Dedifferentiated amniotic fluid mesenchymal stem cell (primary cell): Measurements from ENCODE around the gene DKKL1.

Source experiments
- DNase-seq: peaks from one replicate; pipeline ENCODE4 v3.0.0-alpha.2; 2016; ENCODE audit errors: extremely low spot score

Gene DKKL1

DNA sequence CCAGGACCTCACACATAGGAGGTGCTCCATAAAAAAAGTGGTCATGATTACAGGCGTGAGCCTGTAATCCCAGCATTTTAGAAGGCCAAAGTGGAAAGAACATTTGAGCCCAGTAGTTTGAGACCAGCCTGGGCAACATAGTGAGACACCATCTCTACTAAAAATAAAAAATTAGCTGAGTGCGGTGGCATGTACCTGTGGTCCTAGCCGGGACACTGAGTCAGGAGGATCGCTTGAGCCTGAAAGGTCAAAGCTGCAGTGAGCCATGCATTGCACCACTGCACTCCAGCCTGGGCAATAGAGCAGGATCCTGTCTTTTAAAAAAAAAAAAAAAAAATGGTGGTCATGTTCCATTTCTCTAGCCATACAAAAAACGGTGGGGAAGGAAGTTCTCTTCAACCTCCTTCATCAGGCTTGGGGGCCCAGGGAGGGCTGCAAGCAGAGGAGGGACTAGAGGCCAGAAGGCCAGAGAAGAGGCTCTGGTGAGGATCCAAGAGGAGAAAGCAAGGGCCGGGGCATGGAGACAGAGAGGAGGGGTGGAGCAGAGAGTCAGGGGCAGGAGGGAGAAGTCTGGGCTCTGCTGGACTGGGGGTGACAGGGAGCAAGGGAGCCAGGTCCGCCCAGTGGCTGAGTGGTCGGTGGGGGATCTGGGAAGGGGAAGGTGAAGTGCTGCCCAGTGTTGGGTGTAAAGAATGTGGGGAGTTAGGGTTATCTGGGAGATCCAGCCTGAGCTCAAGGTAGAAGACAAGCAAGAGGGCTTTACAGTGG lies 33.2 kb downstream of the DKKL1 start:
- DNase-seq = no peak

DNA sequence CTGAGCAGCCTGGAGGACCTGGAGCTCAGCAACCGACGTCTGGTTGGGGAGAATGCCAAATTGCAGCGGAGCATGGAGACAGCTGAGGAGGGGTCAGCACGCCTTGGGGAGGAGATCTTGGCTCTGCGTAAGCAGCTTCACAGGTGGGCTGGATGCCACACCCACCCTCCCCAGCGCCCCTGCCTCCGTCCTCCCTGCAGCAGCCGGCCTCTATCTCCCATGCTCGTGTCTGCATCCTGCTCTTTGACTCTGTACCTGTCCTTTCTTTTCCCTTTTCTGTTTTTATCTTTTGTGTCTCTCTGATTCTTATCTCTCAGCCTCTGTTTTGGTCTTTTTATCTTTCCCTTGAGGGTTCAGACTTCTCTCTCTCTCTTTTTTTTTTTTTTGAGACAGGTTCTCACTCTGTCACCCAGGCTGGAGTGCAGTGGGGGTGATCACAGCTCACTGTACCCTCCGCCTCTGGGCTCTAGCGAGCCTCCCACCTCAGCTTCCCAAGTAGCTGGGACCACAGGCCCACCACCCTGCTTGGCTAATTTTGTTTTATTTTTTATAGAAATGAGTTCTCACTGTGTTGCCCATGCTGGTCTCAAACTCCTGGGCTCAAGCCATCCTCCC lies 34.4 kb downstream of the DKKL1 start:
- no peak for DNase-seq

DNA sequence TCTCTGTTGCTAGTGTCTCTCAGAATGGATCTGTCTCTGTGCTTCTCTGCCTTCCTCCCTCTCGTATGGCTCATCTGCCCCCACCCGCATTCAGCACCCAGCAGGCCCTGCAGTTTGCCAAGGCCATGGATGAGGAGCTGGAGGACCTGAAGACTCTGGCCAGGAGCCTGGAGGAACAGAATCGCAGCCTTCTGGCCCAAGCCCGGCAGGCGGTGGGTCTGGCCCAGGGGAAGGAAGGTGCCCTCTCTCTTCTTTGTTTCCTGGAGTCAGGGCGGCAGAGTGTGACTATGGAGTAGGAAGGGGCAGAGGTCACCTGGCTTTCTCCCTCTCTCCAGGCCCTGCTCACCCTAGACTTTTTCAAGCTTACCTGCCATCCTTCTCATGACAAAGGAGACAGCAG lies 35.3 kb downstream of the DKKL1 start:
- no peak for DNase-seq

DNA sequence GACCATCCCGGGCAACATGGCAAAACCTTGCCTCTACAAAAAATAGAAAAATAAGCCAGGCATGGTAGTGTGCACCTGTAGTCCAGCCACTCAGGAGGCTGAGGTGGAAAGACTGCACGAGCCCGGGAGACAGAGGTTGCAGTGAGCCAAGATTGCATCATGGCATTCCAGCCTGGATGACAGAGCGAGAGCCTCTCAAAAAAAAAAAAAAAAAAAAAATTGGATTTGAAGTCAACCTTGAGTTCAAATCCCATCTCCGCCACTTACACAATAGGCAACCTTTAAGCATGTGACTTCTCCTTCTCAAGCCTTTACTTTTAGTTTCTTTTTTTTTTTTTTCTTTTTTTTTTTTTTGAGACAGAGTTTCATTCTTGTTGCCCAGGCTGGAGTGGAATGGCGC lies 36.4 kb downstream of the DKKL1 start:
- no peak for DNase-seq

DNA sequence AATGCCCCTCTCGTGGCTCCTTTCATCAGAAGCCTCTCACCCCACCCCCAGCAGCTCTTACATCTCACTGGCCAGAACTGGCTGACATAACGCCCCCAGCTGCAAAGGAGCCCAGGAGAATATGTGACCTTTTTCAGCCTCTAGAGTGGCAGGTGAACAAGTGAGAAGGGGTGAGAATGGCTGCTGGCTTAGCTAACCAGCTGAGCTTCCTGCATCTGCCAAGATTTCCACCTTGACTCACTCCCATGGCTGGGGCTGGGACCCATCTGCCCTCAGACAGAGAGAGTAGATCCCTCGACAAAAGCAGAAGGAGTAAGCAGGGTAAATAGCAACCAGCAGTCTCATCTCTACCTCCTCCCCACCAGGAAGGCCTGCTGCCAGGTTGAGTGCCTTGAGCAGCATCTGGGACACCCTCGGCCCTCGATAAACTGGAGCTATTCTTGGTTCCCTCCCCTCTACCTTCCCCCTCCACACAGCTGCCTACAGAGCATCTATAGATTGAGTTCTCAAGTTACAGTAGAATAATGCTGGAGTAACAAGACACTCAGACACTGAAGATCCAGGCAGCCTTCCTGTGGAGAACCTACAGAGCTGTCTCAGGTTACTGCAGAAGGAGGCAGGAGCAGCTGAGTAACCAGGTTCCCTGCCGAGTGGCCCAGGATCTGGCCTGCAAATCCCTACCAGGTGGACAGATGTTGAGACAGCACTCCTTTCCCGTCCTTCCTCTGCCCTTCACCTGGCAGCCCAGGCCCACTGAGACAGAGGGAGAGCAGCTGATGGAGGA lies 39.9 kb downstream of the DKKL1 start:
- DNase-seq = no peak

DNA sequence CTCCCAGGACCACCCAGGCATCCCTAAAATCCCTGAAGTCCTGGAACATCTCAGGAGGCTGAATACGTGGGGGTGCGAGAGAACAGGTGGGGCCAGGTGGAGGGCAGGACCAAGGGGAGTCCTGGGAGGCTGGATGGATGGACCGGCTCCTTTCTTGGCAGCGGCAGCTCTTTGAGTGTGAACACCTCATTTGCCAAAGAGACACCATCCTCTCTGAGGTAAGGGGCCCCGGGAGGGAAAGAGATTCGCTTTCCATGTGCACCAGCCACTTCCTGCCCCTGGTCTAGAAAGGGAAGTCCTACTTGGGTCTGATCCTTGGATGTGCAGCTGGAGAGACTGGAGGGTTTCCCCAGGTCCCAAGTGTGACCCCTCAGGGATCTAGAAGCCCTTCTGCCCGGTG lies 43.4 kb downstream of the DKKL1 start:
- DNase-seq = no peak

DNA sequence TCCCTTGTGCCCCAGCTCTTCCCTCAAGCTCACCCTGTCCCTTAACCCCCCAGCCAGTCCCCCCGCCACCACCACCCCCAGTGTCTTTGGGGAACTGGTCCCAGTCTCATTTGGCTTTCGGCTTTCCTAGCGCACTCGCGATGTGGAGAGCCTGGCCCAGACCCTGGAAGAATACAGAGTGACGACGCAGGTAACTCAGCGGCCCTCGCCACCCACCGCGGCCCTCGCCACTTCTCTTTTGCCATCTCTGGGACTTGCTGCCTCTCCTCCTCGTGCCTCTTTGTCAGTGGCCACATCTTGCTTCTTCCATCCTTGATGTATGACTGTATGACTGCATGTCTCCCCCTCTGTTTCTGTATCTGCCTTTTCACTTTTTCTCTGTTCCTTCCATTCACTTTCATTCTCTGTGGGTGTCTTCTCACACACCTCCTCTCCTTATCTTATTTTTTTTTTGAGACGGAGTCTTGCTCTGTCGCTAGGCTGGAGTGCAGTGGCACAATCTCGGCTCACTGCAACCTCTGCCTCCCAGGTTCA lies 43.9 kb downstream of the DKKL1 start:
- no peak for DNase-seq

DNA sequence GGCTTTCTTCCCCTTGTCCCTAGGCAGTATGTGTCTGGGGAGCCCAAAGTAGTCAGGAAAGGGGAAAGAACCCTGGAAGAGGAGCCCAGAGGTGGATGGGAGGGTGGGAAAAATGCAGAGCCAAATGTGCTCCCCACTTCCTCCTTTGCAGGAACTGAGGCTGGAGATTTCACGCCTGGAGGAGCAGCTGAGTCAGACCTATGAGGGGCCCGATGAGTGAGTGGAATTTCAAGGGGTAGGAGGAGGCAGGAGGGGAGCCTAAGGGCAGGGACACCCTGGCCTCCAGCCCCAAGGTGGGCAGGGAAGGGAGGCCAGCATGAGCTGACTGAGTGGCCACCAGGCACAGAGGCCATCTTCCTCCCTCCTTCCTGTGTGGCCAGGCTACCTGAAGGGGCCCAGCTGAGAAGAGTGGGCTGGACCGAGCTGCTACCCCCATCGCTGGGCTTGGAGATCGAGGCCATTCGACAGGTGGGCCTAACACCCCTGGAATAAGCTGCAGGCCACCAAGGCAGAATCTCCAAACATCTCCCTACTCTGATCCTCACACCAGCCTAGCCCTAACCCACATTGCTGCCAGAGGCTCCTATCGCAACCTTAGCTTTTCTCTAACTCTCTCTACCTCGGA lies 45.3 kb downstream of the DKKL1 start:
- DNase-seq = no peak

DNA sequence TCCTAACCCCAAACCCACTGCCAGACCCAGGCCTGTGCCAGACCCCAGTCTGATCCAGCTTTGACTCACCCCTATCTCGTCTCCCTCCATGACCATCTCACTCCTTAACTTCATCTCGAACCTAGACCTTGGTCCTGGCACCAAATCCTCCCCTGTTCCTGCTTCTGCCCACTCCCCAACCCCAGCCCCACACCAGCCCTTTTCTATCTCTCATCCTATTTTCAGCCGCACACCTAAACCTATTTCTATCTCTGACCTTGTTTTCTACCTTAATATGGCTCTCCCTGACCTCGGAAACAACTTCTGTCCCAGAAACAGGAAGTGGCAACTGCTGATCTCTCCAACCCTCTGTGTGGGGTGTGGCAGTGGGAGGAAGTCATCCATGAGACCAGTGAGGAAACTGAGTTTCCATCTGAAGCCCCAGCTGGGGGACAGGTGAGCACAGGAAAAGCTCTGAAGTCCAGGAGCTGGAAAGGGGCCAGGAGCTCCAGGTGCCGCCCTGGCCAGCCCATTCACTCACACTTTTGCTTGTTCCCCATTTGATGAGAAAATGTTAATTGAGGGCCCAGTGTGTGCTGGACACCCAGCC lies 45.9 kb downstream of the DKKL1 start:
- DNase-seq = no peak

DNA sequence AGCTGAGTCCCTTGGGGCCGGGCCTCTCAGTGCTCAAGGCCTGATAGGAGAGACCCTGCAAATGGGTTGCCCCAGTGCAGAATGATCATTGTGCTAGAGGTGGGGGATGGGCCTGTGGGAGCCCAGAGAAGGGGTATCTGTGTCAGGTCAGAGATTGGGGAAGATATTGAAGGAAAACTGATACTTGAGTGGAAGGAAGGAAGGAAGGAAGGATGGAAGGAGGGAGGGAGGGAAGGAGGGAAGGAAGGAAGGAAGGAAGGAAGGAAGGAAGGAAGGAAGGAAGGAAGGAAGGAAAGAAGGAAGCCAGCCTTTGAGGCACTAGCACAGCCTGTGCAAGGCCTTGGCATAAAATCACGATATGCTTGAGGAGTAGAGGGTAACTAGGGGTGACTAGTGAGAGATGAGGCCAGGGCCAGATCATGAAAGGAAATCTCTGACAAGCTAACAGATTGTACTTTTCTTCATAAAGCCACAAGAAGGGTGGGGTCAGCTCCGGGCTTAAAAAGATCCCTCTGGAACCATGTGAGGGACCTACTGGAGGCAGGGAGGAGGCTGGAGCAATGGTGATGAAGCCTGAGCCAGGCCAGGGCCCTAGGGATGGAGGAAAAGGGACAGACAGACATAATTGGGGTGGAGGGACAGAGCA lies 48.1 kb downstream of the DKKL1 start:
- no peak for DNase-seq

DNA sequence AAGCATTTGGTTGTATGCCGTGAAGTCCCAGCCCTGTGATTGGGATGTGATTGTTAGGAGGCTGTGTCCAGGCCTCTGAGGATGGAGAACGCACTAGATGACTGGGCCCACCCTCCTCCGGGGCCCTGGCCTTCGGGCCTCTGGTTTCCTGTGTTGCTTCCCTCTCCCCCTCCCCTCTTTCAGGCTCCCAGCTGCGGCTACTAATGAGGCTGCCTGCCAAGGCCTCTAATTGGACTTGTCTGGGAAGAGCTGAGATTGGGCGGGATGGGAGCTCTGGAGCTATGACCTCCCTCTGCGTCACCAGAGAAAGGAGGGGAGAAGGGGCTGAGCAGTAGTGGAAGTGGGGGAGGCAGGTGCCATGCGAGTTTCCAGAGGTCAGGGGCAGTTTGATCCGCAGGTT lies 49.7 kb downstream of the DKKL1 start:
- no peak for DNase-seq

DNA sequence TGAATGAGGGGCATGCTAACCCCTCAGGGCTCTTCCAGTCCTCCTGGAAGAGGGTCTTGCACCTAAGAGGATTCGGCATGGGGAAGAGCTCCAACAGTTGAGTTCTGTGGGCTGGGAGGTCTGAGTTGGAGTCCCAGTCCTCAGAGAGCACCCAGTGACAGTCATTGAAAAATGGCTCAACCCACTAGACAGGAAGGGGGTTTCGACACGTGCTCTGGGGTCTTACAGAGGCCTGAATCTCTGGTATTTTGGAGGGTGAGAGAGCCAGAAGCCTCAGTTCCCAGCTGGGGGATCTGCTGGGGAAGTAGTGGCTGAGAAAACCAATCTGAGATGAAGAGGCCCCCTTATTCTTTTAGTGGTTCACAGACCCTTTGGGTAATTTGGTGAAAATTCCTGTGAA lies 50.6 kb downstream of the DKKL1 start:
- no peak for DNase-seq

DNA sequence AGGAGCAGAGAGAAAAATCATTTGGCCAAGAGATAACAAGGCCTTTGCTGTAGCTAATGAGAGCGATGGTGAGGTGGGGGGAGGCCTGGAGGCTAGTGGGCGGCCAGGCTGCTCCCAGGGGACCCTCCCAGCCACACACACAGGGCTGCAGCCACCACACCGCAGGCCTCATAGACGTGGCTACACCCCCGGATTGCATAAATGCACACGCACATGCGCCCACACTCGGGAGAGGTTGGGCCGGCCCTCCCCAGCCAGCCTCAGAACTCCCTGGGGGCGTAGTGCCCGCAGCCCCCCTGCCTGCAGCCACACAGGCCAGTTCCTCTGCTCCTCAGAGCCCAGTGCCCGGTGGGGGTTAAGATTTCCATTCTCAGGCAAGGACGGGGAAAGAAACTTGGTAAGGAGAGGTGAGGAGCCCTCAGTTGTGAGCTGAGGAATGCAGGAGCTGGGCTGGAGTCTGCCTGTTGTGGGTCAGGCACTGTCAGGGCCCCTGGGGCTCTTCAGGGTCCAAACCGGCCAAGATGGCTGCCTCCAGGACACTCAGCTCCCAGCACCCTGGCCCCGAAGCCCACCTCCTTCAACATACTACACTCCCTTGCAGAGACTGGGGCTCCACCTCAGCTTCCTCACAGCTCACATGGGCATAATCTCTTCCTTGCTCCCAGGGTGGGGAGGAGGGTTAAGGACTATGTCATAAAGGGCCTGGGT lies 51.6 kb downstream of the DKKL1 start:
- DNase-seq = no peak

DNA sequence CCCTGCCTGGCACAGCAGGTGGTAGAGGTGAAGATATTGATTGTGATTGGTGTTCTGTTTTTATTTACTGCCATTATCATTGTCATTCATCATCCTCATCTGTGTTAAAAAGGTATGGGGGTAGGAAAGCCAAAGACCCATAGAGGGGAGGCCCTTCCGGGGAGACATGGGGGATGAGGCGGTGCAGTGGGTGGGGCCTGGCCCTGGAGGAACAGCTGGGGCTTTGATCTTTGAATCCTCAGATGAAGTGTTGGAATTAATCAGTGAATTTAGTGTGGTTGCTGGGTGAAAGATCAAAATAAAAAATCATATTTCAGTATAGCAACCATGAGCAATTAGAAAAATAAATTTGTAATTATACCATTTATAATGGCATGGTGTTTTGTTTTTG lies 52.1 kb downstream of the DKKL1 start:
- no peak for DNase-seq

DNA sequence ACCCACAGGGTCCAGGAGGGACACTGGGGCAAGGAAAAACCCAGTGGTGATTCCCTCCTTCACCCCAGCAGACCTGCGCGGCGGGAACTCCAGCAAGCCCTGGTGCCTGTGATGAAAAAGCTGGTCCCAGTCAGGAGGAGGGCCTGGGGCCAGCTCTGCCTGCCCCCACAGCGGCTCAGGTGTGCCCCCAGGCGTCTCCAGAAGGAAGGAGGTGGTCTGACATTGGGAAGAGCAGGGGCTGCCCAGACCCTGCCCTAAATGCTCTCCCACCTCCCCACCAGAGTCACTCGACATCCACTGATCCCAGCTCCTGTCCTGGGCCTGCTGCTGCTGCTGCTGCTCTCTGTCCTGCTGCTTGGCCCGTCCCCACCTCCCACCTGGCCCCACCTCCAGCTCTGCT lies 53.4 kb downstream of the DKKL1 start:
- DNase-seq = no peak

DNA sequence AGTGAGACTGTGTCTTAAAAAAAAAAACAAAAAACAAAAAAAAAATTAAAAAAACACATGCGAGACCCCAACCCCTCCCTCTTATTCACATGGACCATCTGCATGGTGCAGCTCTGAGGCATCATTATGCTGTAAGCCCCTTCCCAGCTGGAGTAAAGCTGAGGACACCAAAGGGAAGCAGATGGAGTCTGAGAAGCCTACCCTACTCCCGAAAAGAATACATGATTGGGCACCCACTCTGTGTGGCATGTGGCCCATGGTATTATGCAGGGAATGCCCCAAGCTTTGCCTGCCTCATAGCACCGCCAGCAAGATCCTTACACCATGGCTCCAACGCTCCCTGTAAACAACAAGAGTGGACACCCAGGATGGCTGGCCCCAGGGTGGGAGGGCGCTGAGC lies 54.8 kb downstream of the DKKL1 start:
- no peak for DNase-seq

DNA sequence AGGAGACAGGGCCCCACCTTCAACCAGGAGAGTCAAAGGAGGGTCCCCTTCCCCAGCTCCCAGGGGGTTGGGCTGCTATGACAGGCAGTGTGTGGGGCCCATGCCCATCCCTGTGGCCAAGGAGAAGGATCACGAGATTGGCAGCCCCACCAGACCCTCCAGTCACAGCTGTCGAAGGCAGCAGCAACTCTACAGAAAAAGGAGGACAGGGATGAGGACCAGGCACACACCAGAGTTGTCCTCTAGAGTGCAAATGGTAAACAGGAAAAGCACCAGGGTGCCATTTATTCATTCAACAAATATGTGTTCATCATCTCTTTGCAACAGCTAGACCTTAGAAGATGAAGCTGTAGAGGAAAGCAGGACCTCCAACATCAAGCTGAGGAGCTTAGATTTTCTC lies 55.5 kb downstream of the DKKL1 start:
- DNase-seq = no peak

DNA sequence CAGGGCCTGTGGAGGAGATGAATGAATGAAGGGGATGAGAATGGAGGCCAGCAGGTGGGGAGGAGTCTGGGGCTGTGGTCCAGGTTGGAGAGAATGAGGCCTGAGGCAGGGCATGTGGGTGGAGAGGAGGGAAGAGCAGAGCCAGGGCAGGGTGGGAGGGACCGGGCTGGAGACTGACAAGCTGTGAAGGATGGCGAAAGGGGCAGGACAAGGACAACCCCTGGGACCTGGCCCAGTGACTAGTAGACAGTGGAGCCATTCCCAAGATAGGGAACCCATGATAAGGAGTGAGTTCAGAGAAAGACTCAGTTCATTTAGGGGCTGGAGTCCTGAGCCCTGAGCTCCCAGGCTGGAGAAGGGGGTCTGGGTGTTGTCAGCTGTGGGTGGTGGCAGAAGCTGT lies 56.5 kb downstream of the DKKL1 start:
- DNase-seq = no peak

DNA sequence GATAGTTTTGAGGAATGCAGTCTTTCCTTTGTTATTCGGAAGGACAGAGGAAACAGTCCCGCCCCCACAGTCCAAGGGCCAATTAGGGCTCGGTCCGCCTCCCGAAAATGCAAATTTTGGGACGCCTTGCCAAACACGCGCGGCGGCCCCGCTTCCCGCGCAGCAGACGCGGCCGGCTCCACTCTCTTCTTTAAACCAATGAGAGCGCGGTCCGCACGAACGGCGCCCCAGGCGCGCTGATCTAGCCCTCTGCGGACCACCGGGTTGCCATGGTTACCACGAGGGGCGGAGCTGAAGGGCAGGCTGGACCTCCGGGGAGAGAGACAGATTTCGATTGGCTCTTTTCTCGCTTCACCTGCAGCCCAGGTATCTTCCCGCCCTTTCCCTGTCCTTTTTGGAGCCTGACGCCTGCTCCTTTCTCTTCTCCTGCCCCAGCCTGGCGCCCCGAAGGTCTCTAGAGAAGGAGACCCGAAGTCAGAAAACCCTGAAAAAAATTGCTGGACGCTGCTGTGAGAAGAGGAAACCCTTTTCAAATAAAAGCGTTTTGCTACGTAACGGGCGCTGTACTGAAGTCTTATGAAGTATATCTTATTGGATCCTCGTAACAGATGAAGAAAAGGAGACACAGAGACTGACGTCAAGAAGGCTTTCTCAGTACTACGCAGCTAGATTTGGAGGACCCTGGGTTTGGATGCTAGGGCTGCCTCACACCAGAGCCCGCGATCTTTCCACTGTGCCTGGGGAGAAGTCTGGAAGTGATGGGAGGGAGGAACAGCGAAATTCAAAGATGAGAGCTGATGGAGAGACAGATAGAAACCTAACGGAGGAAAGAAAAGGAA lies 57.6 kb downstream of the DKKL1 start:
- peak; percentile 23 for DNase-seq

DNA sequence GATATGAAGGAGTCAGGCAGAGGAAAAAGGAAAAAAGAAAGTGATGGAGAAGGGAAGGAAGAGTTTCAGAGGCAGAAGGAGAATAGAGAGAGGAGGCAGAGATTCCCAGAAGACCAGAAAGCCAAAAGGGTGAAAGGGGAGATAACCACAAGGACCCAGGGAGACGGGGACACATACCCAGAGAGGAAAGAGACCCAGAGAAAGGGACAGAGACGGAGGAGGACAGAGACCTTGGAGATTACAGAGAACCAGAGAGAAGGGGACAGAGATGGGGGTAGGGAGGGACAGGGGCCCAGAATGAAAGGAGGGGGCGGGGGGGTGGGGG lies 58.2 kb downstream of the DKKL1 start:
- DNase-seq = no peak
